ENCODE measurements around the gene SECISBP2. TPM values are rescaled to one million over a fixed set of nuclear protein-coding genes. Genes with fewer than 3 reads are reported as not detected.
"Not testable (repeated sequence)": the region's sequence is repeated elsewhere in the genome, so short reads cannot be mapped to it uniquely, and the experiment has no call there.

The SECISBP2 gene
- total RNA-seq, 1 donor from 2014 or later: 42.0 TPM

DNA sequence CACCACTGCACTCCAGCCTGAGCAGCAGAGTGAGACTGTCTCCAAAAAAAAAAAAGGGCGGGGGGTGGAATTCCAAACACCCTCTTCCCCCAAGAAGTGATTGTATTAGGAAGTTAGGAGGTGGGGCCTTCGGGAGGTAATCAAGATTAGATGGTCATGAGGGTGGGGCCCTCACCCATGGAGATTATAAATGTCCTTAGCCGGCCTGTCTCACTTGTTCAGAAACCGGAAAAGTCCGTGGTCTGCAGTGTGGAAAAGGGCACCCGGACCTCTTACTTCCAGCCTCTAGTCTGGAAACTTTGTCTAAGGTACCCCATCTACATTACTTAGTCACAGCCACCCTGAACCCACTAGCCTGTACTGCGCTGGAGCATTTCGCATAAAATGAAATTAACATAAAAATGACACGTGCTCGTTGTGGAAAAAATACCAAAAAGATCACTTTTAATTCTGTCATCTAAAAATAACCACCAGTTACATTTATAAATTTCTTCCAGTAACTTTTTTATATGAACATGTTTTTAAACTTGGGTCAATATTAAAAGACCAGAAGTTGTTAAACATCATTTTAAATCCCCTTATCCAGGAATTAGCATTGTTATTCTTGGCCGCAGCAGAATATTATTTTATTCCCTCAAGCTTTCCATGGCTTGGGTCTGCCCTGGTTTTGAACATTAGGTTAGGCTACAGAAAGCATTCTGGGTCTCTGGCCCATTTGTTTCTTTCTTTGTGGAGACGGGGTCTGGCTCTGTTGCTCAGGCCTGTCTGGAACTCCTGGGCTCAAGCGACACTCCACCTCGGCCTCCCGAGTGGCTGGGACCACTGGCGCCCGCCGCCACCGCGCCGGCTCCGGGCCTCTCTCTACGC, 8.5 kb upstream of the SECISBP2 start:
- no peak for DNase-seq (ENCODE audit: extremely low read depth, low read depth, low spot score)

DNA sequence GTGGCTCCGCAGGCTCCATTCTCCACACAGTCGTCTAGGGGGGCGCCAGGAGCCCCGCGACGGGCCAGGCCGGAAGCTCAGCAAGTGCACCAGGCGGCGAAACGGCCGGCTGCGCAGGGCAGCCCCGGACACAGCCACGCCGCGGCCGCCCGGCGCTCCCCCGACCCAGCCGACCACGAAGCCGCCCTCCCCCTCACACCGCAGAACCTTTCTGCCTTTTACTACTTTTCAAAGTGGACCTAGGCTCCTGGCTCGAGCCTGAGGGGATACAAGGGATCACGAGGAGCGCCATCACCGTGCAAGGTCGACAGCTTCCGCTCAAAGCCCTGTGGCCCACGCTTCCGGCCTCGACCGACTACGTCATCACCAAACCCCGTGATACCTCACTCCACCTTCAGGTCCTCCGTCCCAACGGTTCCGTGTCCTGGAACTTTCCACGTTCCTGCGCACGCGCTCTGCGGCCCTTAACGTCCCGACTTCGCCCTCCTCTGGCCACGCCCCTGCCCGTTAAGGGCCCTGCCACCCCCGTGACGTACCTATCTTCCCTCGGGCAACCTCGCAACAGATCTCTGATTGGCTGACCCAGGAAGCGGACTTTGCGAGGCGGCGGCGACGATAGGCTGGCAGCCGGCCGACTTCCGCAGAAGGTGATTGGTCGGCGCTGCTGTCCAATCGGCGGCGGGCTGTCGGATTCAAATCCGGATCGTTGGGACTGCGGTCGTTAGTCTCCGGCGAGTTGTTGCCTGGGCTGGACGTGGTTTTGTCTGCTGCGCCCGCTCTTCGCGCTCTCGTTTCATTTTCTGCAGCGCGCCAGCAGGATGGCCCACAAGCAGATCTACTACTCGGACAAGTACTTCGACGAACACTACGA, 7.6 kb upstream of the SECISBP2 start, which contains the start of gene CKS2:
Gene CKS2 (plus strand): TSS at position 721 of the 871 bp plus-strand sequence. CDS start 98 bp downstream, at position 819.
- peak; percentile 99 for DNase-seq (ENCODE audit: extremely low read depth, low read depth, low spot score)

DNA sequence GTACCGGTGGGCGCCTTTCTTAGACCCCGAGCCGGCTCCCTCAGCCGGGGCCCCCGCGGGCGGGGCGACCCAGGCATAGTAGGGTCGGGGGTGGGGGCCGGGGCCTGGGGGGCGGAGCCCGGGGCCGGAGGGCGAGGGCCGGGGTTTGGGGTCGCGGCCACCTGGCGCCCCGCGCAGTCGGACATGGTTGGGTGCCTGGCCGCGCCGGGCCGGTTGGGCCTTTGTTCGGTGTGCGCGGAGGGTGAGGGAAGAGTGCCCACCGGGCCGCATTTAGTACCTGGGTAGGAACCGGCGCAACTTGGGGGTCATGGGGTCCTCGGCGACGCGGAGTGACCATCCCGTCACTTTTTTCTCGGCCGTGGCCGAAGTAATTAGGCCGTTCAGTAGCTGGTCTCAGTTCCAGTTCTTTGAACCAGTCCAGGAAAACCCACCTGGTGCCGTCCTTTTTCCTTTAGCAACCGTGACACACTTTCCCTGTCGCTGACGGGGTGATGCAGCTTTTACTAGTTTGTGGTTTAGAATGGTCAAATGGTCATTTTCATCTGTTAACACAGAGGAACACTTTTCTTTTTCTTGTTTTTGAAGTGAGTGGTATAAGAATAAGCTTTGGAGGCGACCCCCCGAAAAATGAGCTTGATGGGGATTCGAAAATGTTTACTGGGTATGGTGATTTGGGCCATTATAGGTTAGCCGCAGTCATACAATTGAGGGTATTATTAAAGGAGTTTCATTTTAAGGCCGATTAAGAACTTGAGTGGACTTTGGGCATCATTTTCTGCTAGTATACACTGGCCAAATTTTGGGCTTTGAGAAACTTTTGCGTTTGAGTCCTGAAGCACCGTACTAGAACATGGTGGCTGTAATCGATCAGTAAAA, 6.7 kb upstream of the SECISBP2 start:
- DNase-seq (ENCODE audit: extremely low read depth, low read depth, low spot score): no peak

- no peak for DNase-seq (ENCODE audit: extremely low read depth, low read depth, low spot score)
Observed at GRCh38 chr9:89312222-89312571, 6.1 kb upstream of the SECISBP2 start.

DNA sequence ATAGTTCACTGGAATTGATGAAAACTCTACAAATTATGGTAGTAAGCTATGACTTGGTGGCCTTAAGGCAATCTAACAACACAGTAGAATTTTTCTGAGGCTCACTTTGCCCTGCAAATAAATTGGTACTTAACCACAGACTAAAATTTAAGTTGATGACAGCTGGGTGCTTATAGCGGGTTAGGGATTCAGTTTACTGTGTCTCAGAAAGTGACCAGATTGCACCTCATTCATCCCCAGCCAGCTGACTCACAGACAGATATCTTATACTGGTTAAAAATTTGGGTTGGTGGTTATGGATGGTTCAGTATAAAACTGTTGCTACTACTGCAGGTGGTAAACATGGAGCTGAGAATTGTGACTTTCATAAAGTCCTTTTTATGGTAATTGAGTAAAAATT, 4.5 kb upstream of the SECISBP2 start:
- DNase-seq (ENCODE audit: extremely low read depth, low read depth, low spot score): no peak

DNA sequence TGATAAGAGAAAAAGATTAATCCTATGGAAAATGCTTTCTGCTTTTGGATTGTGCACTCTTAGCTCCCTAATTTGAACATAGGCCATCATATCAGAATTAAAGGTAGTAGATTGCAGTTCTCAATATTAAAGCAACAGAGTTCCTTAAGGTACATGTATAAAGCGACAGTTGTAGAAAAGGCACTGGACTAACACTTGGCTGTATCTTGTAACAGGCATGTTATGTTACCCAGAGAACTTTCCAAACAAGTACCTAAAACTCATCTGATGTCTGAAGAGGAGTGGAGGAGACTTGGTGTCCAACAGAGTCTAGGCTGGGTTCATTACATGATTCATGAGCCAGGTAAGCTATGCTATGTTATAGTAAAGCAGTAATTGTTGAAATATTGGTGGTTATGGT, 3.3 kb upstream of the SECISBP2 start:
- no peak for DNase-seq (ENCODE audit: extremely low read depth, low read depth, low spot score)

GRCh38 chr9:89315482-89315881, 2.8 kb upstream of the SECISBP2 start:
- no peak for DNase-seq (ENCODE audit: extremely low read depth, low read depth, low spot score)

GRCh38 chr9:89317282-89317681, 1.0 kb upstream of the SECISBP2 start:
- DNase-seq (ENCODE audit: extremely low read depth, low read depth, low spot score): no peak

- DNase-seq (ENCODE audit: extremely low read depth, low read depth, low spot score): no peak
Observed at GRCh38 chr9:89319015-89319905, 960 bp downstream of the SECISBP2 start.

GRCh38 chr9:89323390-89323789, 5.1 kb downstream of the SECISBP2 start:
- no peak for DNase-seq (ENCODE audit: extremely low read depth, low read depth, low spot score)

GRCh38 chr9:89325733-89326132, 7.4 kb downstream of the SECISBP2 start:
- no peak for DNase-seq (ENCODE audit: extremely low read depth, low read depth, low spot score)

- no peak for DNase-seq (ENCODE audit: extremely low read depth, low read depth, low spot score)
Observed at GRCh38 chr9:89328064-89328463, 9.8 kb downstream of the SECISBP2 start.

- DNase-seq (ENCODE audit: extremely low read depth, low read depth, low spot score): no peak
Observed at GRCh38 chr9:89329917-89330316, 11.6 kb downstream of the SECISBP2 start.

DNA sequence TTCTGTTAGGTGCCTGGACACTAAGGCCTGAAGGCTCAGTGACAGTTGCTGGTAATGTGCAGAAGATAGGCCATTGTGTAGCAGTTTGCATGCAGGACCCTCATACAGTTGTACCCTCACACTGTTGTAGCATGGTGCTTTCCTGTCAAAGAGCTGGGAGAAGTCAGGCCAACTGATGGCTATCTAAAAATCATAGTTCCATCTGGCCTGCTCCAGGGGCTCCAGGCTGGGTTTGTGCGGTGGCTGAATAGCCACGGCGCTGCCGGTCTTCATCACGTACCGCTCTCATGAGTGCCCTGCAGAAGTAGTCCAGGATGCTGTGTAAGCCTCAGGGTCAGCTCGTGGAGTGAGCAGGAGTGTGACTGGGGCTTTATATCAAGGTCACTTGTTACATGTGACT, 12.2 kb downstream of the SECISBP2 start:
- no peak for DNase-seq (ENCODE audit: extremely low read depth, low read depth, low spot score)

- DNase-seq (ENCODE audit: extremely low read depth, low read depth, low spot score): no peak
Observed at GRCh38 chr9:89339807-89340206, 21.5 kb downstream of the SECISBP2 start.

DNA sequence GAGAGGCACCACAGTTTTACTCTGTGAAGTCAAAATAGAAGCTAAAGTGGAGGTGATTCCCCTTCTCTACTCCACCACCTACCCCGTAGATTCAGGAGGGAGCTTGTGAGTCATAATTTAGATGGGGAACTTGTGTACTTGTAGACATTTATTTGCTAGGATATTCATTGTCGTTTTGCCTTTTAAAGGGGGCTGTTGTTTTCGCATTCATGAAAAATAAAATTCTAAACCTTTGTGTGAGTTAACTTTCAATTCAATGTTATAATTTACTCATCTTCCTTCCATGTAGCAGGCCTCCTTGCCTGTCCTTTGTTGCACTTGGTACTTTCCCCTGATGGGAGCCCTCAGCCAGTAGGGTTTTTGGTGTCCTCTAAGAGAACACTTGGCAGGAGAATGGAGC, 22.0 kb downstream of the SECISBP2 start:
- no peak for DNase-seq (ENCODE audit: extremely low read depth, low read depth, low spot score)

DNA sequence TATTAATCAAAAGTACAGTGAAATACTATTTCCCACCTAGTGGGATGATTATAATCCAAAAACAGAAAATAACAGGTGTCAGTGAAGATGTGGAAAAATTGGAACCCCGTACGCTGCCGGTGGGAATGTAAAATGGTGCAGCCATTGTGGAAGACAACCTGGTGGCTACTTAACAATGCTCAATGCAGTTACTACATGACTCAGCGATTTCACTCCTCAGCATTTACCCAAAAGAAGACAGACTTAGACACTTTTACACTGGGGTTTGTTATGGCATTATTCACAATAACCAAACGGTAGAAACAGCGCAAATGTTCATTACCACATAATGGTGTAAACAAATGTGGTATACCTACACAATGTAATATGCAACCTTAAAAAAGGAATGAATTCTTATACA, 23.9 kb downstream of the SECISBP2 start:
- no peak for DNase-seq (ENCODE audit: extremely low read depth, low read depth, low spot score)

GRCh38 chr9:89342948-89343347, 24.6 kb downstream of the SECISBP2 start:
- no peak for DNase-seq (ENCODE audit: extremely low read depth, low read depth, low spot score)

DNA sequence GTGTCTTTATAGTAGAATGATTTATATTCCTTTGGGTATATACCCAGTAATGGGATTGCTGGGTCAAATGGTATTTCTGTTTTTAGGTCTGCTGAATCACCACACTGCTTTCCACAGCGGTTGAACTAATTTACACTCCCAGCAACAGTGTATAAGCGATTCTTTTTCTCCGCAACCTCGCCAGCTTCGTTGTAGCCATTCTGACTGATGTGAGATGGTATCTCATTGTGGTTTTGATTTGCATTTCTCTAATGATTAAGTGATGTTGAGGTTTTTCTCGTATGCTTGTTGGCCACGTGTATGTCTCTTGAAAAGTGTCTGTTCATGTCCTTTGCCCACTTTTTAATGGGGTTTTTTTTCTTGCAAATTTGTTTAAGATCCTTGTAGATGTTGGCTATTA, 25.5 kb downstream of the SECISBP2 start:
- not testable (repeated sequence) for DNase-seq (ENCODE audit: extremely low read depth, low read depth, low spot score)

- no peak for DNase-seq (ENCODE audit: extremely low read depth, low read depth, low spot score)
Observed at GRCh38 chr9:89345476-89345875, 27.2 kb downstream of the SECISBP2 start.
